GM18907 (cell line): ENCODE measurements around the gene SRCAP.

Experiments
- ATAC-seq: cut with Tn5 transposase; IDR thresholded peaks from one replicate; pipeline ENCODE4 v1.9.1; 2021; ENCODE audit warnings: mild to moderate bottlenecking, moderate library complexity; ENCODE audit not compliant: unreplicated experiment

The SRCAP gene

GRCh38 chr16:30728899-30729672 lies 30.1 kb downstream of the SRCAP start:
- no peak for ATAC-seq

- no peak for ATAC-seq
These were observed 32.4 kb downstream of the SRCAP start for GRCh38 chr16:30731411-30731810.

- ATAC-seq = no peak
These were observed 38.2 kb downstream of the SRCAP start for GRCh38 chr16:30736995-30737793.

DNA sequence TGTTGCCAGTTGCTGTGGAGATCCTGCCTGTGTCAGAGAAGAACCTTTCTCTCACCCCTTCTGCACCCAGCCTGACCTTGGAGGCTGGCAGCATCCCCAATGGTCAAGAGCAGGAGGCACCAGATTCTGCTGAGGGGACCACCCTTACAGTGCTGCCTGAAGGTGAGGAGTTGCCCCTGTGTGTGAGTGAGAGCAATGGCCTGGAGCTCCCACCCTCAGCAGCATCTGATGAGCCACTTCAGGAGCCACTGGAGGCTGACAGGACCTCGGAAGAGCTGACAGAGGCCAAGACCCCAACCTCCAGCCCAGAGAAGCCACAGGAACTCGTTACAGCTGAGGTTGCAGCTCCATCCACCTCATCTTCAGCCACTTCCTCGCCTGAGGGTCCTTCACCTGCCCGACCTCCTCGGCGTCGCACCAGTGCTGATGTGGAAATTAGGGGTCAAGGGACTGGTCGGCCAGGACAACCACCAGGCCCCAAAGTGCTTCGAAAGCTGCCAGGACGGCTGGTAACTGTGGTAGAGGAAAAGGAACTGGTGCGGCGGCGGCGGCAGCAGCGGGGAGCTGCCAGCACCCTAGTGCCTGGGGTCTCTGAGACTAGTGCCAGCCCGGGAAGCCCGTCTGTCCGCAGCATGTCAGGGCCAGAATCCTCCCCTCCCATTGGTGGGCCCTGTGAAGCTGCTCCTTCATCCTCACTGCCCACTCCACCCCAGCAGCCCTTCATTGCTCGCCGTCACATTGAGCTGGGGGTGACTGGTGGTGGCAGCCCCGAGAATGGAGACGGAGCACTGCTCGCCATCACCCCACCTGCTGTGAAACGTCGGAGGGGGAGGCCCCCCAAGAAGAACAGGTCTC lies 39.0 kb downstream of the SRCAP start:
- ATAC-seq = no peak

DNA sequence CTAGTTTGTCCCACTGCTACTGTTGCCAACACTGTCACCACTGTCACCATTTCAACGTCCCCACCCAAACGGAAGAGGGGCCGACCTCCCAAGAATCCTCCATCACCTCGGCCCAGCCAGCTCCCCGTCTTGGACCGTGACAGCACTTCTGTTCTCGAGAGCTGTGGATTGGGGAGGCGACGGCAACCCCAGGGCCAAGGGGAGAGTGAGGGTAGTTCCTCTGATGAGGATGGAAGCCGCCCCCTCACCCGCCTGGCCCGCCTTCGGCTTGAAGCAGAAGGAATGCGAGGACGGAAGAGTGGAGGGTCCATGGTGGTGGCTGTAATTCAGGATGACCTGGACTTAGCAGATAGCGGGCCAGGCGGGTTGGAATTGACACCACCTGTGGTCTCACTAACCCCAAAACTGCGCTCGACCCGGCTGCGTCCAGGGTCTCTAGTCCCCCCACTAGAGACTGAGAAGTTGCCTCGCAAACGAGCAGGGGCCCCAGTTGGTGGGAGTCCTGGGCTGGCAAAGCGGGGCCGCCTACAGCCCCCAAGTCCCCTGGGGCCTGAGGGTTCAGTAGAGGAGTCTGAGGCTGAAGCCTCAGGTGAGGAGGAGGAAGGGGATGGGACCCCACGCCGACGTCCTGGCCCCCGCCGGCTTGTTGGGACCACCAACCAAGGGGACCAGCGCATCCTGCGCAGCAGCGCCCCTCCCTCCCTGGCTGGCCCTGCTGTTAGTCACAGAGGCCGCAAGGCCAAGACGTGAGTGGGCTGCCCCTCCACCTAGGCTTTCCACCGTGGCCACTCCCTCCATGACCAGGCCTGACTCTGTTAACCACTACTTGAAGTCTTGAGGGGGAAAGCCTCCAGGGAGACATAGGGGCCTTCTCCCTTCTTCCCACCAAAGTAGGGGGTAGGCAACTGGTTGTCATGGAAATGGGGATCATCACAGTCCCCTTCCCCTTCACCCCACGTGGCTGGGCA lies 40.3 kb downstream of the SRCAP start:
- no peak for ATAC-seq

DNA sequence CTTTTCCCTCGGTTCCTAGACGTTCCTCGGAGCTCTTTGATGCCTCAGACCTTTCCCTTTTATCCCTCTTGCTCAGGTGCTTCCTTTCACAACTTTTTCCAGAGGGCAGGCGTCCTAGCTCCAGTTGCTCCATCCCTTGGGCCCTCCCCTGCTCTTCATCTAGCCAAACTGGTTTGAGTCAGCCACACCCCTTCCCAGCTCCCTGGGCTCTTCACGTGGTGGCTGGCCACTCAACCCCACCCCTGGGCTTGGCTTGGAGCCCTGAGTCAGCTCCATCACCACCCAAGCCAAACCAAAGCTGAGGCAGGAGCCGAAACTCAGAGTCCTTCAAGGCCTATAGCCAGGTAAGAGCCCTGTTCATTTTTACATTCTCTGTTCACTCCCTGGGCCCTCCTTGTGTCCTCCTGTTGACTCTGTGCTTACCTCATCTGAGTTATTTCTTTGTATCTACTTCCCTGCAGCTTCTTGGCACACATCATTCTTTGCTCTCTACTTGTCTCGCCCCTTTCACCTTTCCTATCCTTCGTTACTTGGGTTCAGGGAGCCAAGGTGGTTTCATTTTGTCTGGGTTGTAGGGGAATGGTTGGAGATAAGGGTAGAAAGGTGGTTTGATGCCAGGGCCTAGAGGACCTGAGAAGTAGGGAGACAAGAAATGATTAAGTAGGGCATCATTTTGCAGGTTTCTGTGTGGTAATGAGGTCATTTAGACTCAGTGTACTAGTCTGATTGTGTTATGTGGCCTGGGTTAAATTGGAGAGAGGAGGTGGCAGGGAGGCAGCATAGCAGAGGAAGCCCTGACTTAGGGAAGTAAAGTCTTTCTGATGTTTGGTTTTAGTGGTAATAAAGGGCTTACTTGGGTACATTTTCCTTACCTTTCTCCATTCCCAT lies 41.6 kb downstream of the SRCAP start:
- ATAC-seq = no peak

DNA sequence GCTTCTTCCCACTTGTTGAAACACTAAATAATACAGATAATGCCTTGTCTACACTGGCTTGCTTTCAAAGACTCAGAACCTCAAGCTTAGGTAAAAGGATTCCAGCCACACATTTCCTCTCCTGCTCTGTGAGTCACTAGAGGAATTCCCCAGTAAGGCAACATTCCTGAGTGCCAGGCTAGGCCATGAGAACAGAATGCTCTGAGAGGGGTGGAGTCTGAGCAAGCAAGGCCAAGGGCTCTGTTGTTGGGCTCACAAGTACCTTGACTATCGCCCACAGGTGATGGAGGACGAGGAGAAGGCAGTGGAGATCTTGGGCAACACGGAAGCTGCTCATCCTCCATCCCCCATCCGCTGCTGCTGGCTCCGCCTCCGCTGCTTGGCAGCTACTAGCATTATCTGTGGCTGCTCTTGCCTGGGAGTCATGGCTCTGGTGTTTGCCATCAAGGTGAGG lies 42.5 kb downstream of the SRCAP start:
- ATAC-seq = no peak

- ATAC-seq = no peak
These were observed 44.7 kb downstream of the SRCAP start for GRCh38 chr16:30743716-30744115.

- no peak for ATAC-seq
These were observed 45.2 kb downstream of the SRCAP start for GRCh38 chr16:30744183-30744582.

GRCh38 chr16:30745082-30745481 lies 46.1 kb downstream of the SRCAP start:
- ATAC-seq = no peak

- ATAC-seq = no peak
These were observed 47.7 kb downstream of the SRCAP start for GRCh38 chr16:30746638-30747175.

- ATAC-seq = no peak
These were observed 48.4 kb downstream of the SRCAP start for GRCh38 chr16:30747331-30747730.

DNA sequence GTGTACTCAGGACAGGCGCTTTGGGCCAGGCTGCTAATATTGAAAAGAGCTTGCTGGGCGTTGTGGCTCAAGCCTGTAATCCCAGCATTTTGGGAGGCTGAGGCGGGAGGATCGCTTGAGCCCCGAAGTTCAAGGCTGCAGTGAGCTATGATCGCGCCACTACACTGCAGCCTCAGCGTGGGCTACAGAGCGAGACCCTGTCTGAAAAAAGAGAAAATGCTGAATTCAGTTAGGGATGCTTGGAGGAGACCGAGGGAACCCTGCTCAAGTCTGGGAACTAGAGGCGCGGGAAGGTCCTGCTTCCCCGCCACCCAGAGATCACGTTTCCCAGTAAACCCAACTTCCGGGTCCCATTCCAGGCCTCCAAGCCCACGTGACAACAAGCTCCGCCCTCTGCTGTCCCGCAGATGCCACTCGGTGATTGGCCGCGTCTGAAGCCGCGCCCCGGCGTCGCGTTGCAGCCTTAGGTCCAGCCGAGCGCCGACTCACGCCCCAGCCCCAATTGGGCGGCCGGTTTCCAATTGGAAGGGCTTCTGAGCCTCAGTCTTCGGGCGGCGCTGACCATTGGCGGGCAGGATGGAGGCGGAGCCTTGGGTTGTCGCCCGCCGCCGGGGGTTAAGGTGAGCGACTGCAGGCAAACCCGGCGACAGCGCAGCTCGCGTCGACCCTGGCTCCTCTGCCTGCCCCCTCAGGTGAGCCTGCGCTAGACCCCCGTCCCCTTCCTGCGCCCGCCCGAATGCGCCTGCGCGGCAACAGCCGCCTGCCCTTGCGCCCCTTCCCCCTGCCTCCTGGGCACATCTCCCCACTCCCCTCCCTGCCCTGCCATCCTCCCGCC lies 49.0 kb downstream of the SRCAP start, which contains the start of gene PHKG2:
PHKG2 (plus strand) TSS at position 627 of the 835 bp plus-strand sequence. CDS start 396 bp downstream, outside the sequence.
- peak; percentile 94 for ATAC-seq

- peak; percentile 12 for ATAC-seq
These were observed 49.9 kb downstream of the SRCAP start for GRCh38 chr16:30748634-30749445.

- no peak for ATAC-seq
These were observed 51.2 kb downstream of the SRCAP start for GRCh38 chr16:30750201-30750600.

- no peak for ATAC-seq
These were observed 52.0 kb downstream of the SRCAP start for GRCh38 chr16:30750876-30751465.
